GM12875 (cell line): ENCODE data around the gene PRKAR2B.
"Not testable (repeated sequence)": the region's sequence is repeated elsewhere in the genome, so short reads cannot be mapped to it uniquely, and the experiment has no call there.

Source experiments
- H3K4me3 ChIP-seq: one replicate; pipeline ENCODE4 v1.5.1; 2011; ENCODE audit warnings: low read depth, low read length, control low read depth
- CTCF ChIP-seq: IDR thresholded peaks from 2 replicates; pipeline ENCODE4 v1.5.1; 2011; ENCODE audit warnings: low read depth, mild to moderate bottlenecking, control low read depth, inconsistent platforms, low read length, moderate library complexity, borderline replicate concordance; ENCODE audit not compliant: insufficient read depth

The PRKAR2B gene

DNA sequence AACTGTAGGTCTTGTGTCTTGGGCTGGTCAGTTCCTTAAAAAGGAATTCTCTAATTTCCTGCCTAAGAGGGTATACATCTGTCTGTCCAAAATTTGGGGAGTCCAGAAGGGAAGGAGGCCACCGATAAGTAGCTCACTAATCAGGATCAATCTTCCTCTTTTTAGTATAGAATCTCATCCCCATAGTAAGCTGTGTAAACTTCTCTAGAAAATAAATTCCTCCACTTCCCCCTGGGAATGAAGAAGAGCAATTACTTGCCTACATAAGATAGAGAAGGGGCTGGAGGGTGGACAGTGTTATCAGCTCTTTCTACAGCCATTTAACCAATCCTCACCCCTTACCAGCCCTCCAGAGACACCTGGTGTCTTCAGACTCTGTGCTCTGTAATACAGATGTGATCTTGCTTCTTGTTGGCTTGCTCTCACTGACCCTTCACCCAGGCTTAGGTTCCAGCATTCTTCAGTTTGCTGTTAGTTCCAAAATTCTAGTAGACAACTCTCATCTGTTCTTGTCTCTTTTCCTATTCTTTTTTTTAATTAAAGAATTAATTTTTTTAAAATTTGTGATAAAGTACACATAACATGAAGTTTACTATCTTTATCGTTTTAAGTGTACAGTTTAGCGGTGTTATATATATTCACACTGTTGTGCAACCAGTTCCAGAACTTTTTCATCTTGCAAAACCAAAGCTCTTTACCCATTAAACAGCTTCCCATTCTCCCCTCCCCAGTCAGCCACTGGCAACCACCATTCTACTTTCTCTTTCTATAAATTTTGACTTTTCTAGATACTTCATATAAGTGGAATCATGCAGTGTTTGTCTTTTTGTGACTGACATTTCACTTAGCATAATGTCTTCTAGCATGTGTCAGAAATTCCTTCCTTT lies 6.5 kb upstream of the PRKAR2B start:
- H3K4me3 ChIP-seq, result no peak overlapping the region
- TF ChIP-seq CTCF, result no peak

- no peak for TF ChIP-seq CTCF
- no peak overlapping the region for H3K4me3 ChIP-seq
These were observed 5.2 kb upstream of the PRKAR2B start for GRCh38 chr7:107039199-107039900.

- H3K4me3 ChIP-seq, result no peak overlapping the region
- no peak for TF ChIP-seq CTCF
These were observed 3.4 kb upstream of the PRKAR2B start for GRCh38 chr7:107041097-107041496.

DNA sequence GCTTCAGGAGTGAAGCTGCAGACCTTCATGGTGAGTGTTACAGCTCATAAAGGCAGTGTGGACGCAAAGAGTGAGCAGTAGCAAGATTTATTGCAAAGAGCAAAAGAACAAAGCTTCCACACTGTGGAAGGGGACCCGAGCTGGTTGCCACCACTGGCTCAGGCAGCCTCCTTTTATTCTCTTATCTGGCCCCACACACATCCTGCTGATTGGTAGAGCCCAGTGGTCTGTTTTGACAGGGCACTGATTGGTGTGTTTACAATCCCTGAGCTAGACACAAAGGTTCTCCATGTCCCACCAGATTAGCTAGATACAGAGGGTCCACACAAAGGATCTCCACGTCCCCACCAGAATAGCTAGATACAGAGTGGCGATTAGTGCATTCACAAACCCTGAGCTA lies 2.7 kb upstream of the PRKAR2B start:
- H3K4me3 ChIP-seq, result not testable (repeated sequence)

DNA sequence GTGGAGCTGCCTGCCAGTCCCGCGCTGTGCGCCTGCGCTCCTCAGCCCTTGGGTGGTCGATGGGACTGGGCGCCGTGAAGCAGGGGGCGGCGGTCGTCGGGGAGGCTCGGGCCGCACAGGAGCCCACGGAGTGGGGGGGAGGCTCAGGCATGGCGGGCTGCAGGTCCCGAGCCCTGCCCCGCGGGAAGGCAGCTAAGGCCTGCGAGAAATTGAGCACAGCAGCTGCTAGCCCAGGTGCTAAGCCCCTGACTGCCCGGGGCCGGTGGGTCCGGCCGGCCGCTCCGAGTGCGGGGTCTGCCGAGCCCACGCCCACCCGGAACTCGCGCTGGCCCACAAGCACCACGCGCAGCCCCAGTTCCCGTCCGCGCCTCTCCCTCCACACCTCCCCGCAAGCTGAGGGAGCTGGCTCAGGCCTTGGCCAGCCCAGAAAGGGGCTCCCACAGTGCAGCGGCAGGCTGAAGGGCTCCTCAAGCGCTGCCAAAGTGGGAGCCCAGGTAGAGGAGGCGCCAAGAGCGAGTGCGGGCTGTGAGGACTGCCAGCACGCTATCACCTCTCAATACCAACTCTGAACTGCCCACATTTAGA lies 2.1 kb upstream of the PRKAR2B start:
- H3K4me3 ChIP-seq, result not testable (repeated sequence)

- no peak overlapping the region for H3K4me3 ChIP-seq
- no peak for TF ChIP-seq CTCF
These were observed 1.0 kb upstream of the PRKAR2B start for GRCh38 chr7:107043491-107043890.

DNA sequence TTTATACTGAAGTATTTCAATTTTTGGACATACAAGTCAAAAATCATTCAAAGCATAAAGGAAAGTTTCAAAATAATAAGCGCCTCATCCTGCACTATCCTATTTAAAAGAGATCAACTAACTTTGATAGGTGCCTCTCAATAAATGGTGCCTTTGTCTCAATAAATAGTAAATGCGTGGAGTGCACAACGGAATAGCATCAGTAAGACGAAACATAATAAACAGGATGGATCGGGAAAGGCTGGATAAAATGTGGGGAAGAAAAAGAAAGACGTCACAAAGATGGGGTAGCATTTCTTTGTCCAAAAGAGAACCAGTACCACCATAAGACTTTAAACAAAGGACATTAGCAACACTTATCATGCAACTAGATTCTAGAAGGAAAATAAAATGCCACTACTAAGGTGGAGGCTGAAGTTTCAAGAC lies 571 bp upstream of the PRKAR2B start:
- TF ChIP-seq CTCF, result no peak
- H3K4me3 ChIP-seq, result no peak overlapping the region
